T-helper 1 cell (primary cell): ENCODE data around the gene DCAF15.

ENCODE experiments used
- DNase-seq, 5 donors: peaks; one replicate each; pipeline ENCODE4 v3.0.0-alpha.2; 2012 to 2020

Gene DCAF15

DNA sequence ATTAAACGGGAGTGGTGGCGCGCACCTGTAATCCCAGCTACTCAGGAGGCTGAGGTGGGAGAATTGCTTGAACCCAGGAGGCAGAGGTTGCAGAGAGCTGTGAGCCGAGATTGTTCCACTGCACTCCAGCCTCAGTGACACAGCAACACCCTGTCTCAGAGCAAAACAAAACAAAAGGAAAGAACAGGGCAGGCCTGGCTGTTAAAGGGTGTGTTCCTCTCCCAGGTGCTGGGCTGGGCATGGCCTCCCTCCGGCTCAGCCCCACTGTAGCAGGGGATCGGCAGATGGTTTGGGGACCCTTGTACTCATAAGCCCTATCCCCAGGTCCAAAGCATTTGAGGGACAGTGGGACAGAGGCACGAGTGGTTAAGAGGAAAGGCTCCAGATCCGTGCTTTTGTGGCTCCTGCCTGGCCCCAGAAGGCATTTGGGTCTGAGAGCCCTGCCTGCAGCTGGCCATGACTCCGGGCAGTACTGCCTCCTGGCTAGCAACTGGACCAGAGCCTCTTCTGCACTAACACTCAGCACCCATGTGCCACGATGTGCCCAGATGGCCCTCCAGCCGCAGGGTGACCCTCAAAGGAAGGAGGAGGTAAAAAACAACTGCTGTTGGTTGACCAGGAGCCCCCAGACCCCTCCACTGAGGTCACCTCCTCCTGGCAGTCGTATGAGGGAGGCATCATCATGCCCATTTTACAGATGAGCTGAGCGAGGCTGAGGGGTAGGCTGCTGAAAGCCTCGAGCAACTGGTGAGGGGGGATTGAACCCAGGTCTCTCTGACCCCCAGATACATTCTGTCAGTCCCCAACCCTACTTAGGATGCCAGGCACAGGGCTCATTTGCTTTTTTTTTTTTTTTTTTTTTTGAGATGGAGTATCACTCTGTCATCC is 43.8 kb downstream of the DCAF15 start:
- DNase-seq: no peak

DNA sequence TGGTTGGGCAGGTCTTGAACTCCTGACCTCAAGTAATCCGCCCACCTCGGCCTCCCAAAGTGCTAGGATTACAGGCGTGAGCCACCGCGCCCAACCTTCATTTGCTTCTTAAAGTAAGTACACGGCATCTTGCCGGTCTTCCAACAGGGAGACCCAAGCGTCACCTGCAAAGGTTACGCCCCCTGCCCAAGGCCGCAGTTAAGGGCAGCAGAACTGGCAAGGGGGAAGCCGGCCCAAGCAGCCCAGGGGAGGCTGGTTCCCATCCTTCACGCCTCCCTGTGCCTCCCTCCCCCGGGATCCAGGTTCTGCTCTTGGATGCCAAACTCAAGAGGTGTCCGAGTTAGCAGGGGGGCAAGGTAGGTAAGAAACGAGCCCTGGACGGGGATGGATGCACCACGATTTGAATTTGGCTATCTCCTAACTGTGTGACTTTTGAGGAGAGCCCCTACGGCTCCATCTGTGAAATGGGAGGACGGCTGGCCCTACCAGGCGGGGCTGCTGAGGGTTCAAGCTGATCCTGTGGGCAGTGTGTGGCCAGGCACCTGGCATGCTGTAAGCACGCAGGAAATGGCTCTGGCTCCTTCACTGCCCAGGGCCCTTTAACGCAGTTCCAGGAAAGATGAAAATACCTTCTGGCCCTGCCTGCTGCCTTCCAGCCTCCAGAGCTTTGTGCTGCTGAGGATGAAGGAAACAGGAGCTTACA is 44.8 kb downstream of the DCAF15 start:
- no peak for DNase-seq

DNA sequence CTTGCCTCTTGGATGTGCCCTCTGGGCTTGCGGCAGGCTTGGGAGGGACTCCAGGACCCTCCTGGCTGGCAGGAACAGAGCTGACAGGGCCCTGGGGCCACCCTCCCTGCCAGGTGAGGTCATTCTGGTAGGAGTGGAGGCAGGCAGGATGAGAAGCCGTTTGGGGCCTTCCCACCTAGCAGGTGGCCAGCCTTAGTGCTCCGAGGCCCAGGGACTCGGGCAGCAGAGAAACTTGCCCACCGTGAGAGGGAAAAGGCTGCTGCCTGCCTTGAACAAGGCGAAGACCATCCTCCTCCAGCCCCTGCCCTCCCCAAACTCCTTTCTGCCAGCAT is 45.3 kb downstream of the DCAF15 start:
- no peak for DNase-seq

DNA sequence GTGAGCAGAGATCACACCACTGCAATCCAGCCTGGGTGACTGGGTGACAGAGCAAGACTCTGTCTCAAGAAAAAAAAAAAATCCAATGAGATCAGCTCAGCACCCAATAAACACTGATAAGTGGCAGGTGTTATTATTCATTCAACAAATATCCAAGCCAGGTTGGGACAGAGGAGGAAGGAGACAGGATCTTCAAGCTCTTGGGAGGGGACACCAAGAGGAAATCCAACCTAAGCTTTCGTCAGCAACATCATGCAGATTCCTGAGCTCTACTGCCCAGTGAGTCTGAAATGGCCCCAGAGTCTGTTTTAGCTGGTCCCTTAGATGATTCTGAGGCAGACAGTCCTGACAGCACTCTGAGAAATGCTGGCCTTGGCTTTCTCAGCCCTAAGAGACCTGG is 46.1 kb downstream of the DCAF15 start:
- DNase-seq: no peak

DNA sequence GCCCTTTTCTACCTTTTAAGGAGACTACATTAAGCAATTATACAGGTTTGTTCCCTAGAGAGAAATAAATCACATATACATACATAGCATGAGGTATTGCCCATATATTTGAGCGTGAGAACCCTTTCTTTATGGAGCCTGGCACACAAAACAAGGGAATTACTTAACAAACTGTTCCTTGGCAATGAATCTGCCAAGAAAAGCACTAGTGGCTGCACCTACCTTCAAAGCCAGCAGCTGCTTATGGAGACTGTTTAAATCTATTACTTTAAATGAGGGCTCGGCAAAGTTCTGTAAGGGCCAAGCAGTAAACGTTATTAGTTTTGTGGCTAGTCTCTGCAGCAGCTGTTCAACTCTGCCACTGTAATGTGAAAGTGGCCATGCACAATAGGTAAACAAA is 46.8 kb downstream of the DCAF15 start:
- no peak for DNase-seq

DNA sequence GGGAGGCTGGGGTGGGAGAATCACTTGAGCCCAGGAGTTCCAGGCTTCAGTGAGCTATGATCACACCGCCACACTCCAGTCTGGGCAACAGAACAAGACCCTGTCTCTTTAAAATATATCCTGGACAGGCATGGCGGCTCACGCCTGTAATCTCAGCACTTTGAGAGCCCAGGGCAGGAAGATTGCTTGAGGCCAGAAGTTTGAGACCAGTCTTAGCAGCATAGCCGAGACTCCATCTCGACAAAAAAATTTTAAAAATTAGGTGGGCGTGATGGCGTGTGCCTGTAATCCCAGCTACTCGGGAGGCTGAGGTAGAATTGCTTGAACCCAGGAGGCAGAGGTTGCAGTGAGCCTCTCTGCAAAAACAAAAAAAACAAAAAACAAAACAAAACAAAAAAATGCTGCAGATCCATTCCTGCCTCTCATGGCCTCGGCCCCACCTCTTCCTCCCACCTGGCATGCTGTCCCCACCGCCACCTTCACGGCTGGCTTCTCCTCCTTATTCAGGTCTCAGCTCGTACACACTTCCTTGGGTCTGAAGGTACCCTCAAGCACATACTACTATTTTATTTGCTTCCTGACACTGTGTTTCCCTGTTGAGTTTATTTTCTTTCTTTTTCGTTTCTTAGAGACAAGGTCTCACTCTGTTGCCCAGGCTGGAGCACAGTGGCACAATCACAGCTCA is 48.5 kb downstream of the DCAF15 start:
- no peak for DNase-seq

DNA sequence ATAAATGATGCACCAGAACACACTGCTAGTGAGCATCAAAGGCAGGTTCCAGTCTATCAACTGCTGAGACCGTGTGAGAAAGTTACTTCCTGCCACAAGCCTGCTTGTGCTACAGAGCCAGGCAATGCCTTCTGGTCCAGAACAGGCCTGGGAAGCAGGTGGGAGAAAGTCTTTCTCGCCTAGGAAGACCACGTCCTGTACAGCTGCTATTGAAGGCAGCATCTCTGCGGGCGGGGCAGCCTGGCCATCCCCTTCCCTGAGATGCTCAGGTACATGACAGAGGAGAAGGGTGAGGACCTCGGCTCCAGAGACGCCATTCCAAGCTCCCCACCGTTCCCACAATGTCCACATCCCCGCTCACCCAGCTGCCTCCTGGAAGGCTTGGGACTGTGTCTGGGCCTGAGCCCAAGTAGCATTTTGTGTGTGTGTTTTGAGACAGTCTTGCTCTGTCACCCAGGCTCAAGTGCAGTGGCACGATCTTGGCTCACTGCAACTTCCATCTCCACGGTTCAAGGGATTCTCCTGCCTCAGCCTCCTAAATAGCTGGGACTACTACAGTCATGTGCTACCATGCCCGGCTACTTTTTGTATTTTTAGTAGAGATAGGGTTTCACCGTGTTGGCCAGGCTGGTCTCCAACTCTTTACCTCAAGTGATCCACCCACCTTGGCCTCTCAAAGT is 50.4 kb downstream of the DCAF15 start:
- DNase-seq: peak in 1 of 5 donors; percentile 60

DNA sequence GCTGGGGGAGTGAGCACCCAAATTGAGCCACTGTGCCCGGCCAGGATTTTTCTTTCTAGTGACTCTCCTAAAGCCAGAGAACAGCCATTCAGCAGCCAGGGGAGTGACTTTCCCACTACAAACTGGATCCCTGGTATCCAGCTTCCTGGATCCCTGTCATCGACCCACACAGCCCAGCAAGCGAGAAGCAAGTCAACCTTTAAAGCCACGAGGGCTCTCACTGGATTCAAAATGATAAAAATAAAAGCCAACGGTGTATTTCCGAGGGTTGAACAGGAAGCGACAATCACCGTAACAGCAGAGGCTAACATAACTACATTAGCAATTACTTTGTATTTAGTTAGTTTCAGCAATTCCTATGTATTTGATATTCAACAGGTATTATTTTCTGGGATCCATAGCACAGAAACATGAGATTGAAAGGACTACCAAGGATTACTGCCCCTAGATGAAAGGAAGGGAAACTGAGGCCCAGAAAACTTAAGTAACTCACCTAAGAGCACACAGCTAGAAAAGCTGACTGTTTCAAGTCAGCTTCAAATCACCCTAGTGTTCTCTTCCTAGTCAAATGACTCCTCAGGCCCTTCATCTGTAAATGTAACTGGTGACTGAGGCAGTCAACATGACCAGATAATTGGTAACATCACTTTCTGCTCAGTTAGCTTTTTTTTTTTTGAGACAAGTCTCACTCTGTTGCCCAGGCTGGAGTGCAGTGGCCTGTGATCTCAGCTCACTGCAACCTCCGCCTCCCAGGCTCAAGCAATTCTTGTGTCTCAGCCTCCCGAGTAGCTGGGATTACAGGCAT is 51.1 kb downstream of the DCAF15 start:
- peak in 1 of 5 donors; percentile 31 for DNase-seq

DNA sequence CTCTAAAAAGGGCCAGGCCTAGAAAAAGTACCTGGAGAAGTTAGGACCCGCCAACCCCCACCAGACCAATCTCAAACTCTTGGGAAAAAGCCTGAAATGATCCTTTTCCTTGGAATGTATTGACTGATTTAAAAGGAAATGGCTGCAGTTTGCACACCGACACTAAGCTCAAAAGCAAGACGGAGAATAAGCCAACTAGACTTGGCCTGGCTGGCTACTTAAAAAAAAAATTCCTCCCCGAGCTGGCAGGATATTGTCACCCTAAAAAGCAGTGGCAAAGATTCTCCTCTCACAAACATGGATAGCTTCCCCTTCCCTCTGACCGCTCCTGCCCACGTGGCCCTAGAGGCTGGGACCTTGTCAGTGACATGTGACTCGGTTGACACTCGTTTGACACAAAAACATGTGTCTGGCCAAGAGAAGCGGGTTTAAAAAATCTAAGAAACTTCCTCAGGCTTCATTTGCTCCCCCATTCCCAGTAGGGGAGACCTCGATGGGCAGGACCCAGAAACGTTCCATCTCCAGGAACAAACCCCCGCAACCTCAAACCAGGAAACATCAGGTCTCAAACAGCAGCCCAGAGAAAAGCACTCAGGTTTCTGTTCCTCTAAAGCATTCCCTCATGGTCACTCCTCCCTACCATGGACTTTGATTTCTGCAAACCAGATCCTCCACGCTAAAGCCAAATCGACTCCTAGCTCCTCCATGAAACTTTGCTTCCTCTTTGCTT is 52.5 kb downstream of the DCAF15 start:
- no peak for DNase-seq

DNA sequence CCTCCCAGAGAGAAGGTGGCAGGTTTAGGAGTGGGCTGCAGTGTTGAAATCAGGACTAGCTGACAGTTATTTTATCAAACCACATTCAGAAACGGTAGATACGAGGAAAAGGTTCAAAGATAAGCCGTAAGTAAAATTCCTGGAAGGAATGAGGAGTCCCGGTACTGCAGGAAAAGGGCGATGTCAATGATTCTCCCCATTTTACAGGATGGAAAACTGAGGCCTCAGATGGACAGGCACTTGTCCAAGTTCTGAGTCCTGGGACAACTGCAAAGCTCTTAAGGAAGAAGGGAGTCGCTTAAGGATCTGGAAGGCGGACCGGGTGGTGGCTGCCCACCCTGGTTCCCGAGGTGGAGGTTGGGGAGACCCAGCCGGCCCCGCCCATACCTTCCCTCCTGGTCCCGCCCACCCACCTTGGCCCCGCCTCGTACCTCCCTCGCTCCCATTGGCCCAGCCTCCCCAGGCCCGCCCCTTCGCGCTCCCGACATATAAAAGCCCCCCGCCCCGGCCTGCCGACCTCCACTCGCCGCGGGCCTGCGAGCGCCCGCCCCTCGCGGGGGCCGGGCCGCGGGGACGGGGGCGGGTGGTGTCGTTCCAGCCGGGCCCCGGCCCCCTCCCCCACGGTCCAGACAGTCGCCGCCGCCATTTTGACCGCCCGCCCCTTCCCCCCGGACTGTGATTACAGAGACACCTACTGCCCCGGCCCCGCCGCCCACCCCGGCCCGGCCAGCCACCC is 53.2 kb downstream of the DCAF15 start:
- DNase-seq: peak; percentile 88 to 95 (median 92)

DNA sequence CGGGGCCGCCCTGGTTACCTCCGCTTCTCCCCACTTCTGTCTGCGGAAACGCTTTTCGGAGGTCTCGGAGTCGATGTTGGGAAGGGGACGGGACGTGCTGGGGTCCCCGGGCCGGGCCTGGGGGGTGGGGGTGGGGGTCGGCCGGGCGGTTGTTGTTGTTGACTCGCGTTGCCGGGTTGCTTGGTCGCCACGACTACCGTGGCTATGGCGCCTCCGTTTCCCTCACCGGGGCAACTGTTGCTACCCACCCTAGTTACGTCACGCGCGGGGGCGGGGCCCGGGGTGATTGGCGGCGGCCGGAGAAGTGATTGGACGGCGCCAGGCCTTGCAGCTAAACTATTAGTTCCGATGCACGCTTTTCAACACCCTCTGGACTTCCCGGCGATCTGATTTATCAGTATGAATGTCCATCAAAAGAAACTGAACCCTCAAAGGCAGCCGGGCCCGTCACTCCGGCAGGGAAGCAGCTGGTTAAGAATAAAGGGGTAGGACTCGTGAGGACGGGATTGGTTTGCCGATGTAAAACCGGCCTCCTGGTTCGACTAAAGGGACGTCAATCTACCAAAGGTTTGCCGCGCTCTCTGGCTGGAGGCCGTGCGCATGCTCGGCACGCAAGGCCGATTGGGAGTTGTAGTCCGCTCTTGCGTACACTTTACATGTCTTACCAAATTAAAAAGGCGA is 53.9 kb downstream of the DCAF15 start, which contains the start of gene RFX1:
RFX1 (minus strand) TSS at position 236 of the 681 bp plus-strand sequence. CDS start 12,477 bp downstream, outside the sequence.
- DNase-seq: peak; percentile 99 to 100 (median 99)

DNA sequence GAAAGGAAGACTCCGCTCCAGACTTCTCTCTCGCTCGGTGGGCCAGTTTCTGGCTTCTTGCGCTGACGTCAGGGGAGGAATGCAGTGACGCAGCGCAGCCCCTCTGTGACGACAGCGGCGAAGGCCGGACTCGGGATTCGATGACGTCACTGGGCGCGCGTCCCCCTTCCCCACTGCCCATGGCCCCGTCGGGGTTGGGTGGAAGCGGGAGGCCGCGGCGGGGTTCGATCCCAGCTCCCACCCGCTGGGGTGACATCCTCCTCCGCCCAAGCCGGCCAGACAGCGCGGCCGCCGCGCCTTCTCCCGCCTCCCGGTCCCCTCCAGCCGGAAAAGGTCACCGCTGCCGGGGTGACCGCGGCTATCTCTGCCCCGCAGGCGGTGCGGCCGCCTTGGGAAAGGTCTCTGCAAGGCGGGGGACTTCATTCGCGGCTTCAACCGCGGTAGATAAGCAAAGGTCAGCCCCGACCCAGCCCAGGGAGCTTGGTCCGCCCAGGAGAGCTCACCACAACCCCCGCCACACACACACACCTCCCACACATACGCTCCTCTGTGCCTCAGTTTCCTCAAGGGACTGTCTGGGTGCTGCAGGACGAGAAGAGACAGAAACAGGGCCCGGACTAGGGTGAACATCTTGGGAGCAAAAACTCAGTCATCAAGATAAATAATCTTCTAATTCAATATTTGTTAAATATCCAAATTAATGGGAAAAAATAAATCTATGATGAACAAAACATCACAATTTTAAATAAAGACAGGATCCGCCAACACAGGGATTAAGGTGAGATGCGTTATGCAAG is 54.7 kb downstream of the DCAF15 start:
- DNase-seq: no peak
